HG02571 (cell line): ENCODE measurements around the gene ZNF561.
"Not testable (repeated sequence)": the region's sequence is repeated elsewhere in the genome, so short reads cannot be mapped to it uniquely, and the experiment has no call there.

ENCODE experiments used
- ATAC-seq: cut with Tn5 transposase; IDR thresholded peaks from one replicate; pipeline ENCODE4 v1.9.1; 2021; ENCODE audit warnings: mild to moderate bottlenecking, moderate library complexity; ENCODE audit not compliant: unreplicated experiment

Gene ZNF561

DNA sequence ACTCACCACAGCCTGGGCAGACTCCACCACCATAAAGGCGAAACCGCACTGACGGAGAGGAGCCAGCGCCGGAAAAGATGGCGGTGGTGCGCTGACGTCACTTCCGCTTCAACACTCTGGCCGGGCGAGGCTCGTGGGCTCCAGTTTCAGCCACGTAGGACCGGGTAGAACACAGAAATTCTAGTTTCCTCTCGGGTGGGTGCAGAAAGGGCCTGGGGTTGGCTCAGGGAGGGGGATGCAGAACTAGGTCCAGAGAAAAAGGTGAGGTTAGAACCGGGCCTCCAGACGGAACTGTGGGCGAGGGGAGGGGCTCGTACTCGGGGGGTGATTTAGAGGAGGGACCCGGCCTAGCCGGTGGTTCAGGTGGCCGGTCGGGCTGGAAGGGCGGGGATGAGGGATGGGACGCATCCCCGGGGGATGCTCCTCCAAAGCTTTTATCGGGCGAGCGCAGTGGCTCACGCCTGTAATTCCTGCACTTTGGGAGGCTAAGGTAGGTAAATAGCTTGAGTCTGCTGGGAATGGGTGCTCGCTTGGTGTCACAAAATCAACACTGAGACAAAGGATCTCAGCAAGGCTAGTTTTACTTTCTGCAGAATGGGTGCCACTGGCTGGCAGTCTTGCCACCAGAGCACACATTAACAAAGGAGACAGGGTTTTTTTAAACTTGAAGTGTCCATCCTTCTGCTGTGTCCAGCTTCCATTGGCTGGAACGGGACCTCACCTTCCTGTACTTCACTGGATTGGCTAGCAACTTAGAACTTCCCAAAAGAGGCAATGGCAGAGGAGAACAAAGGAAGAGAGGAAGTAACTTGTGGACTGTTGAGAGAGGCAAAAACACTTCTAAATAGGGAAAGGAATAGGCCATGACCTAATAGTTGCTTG, at the start of gene ZNF561:
TSS of gene ZNF561 (minus strand) at position 77 of the 882 bp plus-strand sequence. CDS start 1,776 bp downstream, outside the sequence.
- peak; percentile 75 for ATAC-seq

DNA sequence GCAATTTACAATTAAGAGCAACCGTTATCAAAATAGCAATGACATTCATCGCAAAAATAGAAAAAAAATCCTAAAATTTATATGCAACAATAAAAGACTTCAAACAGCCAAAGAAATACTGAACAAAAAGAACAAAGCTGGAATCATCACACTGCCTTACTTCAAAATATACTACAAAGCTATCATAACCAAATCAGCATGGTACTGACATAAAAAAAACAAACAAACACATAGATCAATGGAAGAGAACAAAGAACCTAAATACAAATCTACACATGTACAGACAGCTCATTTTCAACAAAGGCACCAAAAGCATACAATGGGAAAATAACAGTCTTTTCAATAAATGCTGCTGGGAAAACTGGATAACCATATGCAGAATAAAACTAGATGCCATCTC, 47.5 kb upstream of the ZNF561 start:
- ATAC-seq: no peak

DNA sequence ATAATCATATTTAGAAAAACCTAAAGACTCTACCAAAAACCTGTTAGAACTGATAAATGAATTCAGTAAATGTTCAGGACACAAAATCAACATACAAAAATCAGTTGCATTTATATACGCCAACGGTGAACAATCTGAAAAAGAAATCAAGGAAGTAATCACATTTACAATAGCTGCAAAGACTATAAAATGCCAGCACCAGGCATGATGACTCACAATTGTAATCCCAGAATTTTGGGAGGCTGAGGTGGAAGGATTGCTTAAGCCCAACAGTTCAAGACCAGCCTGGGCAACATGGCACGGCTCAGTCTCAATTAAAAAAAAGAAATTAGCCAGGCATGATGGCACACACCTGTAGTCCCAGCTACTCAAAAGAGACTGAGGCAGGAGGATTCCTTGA, 46.9 kb upstream of the ZNF561 start:
- no peak for ATAC-seq

DNA sequence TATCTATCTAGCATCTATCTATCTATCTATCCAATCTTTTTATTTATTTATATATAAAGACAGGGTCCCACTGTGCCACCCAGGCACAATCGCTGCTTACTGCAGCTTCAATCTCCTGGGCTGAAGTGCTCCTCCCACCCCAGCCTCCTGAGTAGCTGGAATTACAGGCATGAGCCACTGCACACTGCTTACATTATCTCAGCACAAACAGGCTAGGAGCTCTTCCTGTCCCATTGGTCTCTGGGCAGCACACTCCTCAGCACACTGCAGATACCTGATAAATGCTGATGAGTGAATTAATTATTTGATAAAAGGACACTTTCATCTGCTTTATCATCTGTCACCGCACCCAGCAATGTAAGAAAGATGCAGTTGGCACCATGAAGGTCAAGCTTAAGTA, 37.7 kb upstream of the ZNF561 start:
- no peak for ATAC-seq

DNA sequence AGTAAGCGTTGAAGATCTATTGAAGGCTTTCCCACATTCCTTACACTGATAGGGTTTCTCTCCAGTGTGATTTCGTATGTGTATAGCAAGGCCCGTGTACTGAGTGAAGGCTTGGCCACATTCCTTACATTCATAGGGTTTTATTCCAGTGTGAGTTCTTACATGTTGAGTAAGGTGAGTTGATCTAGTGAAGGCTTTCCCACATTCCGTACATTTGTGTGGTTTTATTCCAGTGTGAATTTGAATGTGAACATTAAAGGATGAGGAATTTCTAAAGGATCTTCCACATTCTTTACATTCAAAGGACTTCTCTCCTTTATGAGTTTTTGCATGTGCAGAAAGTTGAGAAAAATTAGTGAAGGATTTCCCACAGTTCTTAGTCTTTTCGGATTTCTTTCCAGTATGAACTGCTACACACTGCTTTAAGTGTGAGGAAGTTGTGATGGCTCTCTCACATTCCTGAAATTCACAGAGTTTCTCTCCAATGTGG, 32.1 kb upstream of the ZNF561 start:
- ATAC-seq: not testable (repeated sequence)

DNA sequence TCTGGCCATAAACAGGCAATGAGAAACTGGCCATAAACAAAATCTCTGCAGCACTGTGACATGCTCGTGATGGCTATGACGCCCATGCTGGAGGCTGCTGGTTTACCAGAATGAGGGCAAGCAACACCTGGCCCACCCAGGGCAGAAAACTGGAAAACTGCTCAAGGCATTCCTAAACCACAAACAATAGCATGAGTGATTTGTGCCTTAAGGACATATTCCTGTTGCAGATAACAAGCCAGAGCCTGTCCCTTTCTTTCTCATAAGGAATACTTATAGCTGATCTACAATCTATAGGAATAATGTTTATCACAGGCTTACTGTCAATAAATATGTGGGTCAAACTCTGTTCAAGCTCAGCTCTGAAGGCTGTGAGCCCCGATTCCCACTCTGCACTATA, 30.4 kb upstream of the ZNF561 start:
- ATAC-seq: not testable (repeated sequence)

DNA sequence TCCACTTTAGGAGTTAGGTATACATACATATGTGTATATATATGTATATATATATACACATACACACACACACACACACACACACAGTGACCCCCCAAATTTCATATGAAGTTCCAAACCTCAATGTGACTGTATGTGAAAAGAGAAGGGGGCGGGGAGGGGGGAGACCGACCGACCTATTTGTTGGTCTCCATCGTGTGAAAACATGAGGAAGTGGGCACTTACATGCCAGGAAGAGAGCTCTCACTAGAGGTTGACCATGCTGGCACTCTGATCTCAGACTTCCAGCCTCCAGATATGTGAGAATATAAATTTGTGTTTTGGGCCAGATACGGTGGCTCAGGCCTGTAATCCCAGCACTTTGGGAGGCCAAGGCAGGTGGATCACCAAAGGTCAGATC, 29.3 kb upstream of the ZNF561 start:
- ATAC-seq: no peak

DNA sequence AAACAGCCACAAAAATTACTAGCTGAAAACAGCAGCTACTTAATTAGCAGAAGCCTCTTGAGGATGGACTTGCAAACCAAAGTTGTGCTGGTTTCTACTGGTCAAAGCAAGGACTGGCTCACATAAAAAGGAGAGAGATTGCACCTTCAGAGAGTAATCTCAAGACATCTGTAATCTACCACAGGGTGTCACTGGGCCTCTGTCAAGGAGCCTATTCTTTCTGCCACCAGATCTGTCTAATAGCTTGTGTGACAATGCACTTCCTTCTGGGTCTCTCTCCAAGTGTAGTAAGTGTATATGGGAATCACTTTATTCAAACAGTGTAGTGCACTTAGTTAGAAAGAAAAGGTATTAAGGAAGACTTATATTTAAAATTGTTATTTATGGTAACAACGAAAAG, 24.4 kb upstream of the ZNF561 start:
- ATAC-seq: no peak

DNA sequence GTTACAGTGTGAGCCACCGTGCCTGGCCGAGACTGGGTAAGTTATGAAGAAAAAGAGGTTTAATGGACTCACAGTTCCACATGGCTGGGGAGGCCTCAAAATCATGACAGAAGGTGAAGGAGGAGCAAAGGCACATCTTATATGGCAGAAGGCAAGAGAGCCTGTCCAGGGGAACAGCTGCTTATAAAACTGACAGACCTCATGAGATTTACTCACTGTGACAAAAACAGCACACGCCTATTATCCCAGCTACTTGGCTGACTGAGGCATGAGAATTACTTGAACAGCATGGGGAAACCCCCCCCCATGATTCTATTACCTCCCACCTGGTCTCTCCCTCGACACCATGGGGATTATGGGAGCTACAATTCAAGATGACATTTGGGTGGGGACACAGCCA, 23.4 kb upstream of the ZNF561 start:
- ATAC-seq: no peak

DNA sequence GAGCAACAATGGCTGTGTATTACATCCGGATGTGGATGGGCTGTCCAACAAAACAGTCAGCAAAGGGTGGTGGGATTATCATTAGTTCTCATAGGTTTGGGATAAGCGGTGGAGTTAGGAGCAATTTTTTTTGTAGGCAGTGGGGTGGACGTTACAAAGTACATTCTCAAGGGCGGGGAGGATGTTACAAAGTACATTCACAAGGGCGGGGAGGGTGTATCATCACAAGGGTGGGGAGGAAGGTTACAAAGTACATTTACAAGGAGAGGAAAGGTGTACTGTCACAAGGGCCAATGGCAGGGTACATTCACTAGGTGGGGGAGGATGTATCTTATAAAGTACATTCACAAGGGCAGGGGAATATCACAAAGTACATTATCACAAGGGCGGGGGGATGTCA, 20.8 kb upstream of the ZNF561 start:
- no peak for ATAC-seq

DNA sequence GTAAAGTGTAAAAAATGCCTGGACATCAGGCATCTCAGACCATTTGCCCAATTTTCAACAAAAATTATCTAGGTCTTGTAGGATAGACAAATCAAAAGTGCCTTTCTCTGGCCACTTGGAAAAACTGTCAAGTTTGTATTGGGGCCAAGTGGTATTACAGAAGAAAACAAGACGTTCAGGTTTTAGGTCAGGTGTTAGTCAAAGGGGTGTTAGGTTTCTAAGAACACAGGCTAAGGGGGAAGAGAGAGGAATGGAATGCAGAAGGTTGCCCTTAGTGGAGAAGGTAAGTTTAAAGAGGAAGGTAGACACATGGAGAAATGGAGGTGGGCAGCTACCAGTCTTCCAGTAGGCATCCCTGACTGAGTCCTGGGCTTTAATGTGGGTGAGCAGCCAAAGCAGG, 19.9 kb upstream of the ZNF561 start:
- ATAC-seq: no peak

DNA sequence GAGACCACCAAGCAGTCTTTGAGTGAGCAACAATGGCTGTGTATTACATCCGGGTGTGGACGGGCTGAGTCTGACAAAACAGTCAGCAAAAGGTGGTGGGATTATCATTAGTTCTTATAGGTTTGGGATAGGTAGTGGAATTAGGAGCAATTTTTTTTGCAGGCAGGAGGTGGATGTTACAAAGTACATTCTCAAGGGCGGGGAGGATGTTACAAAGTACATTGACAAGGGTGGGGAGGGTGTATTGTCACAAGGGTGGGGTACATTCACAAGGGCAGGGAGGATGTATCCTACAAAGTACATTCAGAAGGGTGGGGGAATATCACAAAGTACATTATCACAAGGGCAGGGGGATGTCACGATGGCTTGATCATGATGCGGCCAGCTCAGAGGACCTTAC, 15.0 kb upstream of the ZNF561 start:
- ATAC-seq: no peak

DNA sequence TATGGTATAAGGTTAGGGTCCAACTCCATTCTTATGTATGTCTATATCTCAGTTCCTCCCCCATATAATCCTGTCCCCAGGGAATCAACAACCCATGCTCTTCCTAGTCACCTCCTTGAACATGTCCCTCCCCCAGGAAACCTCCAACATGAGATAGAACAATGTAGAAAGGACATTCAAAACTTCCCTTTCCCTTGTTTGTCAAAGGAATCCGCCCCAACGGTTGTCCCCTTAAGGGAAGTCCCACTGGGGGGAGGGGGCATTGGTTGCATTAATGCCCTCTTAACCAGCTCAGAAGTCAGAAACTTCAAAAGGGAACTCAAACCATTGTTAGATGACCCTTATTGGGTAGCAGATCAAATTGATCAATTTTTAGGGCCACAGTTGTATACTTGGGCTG, 6.8 kb upstream of the ZNF561 start:
- no peak for ATAC-seq

DNA sequence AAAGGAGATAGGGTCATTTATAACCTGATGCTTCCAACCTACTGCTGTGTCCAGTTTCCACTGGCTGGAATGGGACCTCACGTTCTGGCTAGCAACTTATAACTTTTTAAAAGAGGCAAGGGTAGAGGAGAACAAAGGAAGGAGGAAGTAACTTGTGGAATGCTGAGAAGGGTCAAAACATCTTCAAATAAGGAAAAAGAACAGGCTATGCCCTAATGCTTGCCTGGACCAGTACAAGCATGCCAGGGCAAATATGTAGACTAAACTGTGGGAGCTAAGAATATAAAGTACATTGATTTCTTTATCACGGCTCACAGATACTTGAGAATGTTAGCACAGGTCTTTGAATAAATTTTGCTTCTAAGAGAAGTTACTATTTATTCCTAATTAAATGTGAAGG, 1.5 kb upstream of the ZNF561 start:
- ATAC-seq: no peak

DNA sequence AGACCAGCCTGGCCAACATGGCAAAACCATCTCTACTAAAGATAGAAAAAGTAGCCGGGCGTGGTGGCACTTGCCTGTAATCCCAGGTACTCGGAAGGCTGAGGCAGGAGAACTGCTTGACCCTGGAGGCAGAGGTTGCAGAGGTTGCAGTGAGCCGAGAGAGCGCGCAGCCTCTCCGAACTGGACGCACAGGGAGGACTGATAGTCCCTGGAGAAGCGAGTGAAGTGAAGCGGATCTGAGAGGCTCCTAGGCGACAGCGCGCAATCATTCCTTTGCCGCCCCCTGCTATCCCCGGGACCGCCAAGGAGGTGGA, 233 bp downstream of the ZNF561 start:
- no peak for ATAC-seq

DNA sequence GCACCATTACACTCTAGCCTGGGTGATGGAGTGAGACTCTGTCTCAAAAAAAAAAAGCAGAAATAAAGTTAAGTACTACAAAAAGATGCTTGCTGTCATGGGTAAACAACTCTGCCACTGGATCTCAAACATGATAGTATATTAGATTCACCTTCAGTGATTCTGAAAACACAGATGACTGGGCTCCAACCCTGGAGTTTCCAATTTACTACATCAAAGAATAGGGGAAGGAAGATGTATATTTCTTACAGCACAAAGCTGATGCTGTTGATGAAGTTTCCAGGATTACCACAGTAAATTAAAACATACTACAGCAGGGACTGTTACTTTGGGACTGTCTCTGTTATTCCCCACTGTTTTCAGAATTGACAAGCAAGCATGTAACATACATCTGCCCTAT, 5.2 kb downstream of the ZNF561 start:
- ATAC-seq: no peak

DNA sequence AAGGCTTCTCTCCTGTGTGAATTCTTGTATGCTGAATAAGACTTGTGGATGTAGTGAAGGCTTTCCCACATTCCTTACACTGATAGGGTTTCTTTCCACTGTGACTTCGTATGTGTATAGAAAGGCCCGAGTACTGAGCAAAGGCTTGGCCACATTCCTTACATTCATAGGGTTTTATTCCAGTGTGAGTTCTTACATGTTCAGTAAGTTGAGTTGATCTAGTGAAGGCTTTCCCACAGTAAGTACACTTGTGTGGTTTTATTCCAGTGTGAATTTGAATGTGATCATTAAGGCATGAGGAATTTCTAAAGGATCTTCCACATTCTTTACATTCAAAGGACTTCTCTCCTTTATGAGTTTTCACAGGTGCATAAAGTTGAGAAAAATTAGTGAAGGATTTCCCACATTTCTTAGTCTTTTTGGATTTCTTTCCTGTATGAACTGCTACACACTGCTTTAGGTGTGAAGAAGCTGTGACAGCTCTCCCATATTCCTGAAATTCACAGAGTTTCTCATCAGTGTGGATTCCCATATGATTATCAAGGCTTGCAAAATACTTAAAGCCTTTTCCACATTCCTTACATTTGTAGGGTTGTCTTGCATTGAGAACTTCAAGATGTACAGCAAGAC, 10.4 kb downstream of the ZNF561 start:
- no peak for ATAC-seq

DNA sequence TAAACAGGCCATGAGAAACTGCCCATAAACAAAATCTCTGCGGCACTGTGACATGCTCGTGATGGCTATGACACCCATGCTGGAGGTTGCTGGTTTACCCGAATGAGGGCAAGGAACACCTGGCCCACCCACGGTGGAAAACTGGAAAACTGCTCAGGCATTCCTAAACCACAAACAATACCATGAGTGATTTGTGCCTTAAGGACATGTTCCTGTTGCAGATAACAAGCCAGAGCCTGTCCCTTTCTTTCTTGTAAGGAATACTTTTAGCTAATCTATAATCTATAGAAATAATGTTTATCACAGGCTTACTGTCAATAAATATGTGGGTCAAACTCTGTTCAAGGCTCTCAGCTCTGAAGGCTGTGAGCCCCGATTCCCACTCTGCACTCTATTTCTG, 12.1 kb downstream of the ZNF561 start:
- ATAC-seq: no peak

DNA sequence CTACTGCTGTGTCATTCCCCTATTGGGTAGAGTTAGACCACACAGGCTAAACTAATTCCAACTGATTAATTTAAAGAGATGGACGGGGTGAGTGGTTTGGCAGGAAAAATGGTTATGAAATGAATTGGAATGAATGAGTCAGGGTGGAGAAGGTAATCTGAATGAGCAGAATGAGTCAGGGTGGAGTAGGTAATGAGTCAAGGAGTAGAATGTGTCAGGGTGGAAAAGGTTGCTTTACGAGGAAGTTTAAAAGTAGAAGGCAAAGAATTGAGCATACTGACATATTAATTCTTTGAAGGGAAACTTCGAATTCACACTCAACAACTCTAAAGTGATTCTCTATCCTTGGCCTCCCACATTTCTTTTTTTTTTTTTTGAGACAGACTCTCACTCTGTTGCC, 24.0 kb downstream of the ZNF561 start:
- no peak for ATAC-seq

DNA sequence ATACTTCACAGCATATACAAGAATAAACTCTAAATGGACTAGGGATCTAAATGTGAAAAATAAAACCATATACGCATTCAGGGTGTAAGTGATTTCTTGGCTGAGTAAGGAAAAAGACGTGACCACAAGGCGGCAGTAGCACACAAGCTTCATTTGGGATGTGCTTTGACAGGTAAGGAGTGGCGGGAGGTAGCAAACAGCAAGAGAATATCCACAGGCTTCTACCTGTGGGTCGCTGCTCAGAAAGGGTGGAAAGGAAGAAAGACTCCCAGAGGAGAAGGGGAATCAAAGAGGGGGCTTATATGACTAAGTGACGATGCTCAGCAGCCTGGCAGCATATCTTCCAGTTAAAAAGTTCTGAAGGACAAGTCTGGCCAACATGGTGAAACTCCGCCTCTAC, 34.3 kb downstream of the ZNF561 start:
- ATAC-seq: no peak

DNA sequence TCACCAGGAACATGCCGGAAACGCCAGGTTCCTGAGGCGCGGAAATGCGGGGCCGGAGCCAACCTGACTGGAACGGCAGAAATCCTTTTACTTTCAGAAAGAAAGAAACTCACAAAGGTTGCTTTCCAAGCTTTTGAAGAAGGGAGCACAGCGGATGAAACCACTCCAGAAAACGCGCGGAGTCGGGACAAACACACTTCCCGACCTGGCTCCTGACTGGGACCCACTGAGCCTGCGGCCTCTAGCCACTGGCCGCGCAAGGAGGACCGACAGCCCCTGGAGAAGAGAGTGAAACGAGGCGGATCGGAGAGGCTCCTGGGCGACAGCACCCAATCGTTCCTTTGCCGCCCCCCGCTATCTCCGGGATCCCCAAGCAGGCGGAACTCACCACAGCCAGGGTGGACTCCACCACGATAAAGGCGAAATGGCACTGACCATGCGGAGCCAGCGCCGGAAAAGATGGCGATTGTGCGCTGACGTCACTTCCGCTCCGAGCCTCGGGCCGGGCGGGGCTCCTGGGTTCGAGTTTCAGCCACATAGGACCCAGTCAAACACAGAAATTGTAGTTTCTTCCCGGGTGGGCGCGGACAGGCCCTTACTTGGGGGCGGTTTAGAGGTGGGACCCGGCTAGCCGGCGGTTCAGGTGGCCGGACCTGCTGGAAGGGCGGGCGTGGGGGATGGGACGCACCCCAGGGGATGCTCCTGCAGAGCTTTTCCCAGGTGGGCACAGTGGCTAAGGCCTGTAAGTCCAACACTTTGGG, 36.8 kb downstream of the ZNF561 start, which contains the start of gene ZNF121:
TSS of gene ZNF121 (minus strand) at position 432 of the 761 bp plus-strand sequence. CDS start 16,407 bp downstream, outside the sequence.
- ATAC-seq: peak; percentile 75
